HG02852 (cell line): ENCODE data around the gene CCDC85C.

Experiments used
- ATAC-seq: cut with Tn5 transposase; IDR thresholded peaks from one replicate; pipeline ENCODE4 v1.9.1; 2021; ENCODE audit warnings: mild to moderate bottlenecking, moderate library complexity; ENCODE audit not compliant: unreplicated experiment

Gene CCDC85C

DNA sequence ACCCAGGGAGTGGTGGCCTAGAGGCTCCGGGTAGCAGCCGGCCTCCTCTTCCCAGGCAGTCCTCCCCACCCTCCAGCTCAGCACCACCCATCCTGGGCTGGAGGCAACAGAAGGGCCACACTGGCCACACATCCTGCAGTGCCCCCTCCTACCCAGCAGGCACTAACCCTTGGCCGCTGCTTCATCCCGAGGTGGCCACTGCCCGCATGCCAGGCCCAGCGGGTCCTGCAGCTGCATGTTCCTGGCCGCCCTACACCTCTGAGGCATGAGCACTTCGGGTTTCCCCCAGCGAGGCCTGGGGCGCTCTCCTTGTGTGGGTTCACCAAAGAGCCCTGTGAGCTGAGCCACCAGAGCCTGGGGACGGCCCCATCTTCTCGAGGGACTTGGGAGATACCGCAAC is 61.4 kb downstream of the CCDC85C start:
- no peak for ATAC-seq

GRCh38 chr14:99541677-99542470 is 62.1 kb downstream of the CCDC85C start:
- no peak for ATAC-seq

- no peak for ATAC-seq
Measured at GRCh38 chr14:99541211-99541610, 62.8 kb downstream of the CCDC85C start.

DNA sequence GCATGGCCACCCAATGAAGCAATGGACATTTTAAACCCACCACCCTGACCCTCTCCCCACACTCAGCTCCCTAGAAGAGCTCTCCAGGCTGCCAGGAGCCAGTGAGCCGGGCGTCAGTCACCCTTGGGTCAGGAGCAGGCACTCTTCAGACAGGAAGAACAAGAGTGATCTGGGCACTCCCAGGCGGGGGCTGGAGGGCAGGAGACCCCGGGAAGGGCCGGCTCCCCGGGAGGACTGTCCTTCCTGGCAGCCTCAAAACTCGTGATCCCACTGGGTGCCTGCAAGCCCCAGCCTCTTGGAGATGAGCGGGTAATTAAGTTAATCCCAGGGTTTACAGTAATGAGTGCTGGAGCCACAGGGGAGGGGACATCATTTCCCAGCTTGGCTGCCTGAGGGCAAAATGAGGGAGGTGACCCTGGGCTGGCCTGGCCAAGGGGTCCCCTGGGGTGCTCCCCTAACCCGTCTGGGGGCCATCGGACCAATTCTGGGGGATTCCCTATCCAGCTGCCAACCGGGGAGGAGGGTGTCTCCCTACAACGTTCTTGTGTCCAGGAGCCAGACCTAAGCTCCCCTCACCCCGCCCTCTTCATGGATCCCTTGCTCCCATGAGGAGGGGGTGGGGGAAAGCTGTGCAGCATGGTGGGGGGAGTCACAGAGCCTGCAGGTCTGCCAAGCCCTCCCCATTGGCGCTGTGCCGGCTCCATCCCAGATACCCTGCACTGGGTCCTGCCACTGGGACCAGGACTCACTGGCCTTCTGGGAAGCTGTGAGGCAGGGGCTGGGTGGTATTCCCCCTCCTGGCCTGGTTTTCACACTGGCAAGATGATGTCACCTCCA is 63.6 kb downstream of the CCDC85C start:
- ATAC-seq, result no peak

DNA sequence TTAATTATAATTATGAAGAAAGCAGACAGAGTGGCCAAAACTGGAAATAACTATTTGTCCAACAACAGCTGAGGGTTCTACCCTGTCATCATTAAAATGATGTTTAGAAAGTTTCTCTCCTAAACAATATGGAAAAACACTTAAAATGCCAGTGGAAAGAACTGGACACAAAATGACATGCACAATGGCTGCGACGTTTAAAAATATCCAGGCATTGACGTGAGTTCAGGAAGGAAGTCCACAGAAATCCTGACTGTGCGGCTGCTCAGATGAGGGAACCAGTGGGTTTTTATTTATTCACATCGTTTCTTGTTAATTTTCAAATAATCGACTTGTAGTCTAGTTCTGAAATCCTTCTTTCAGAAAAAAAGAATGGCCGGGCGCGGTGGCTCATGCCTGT is 64.5 kb downstream of the CCDC85C start:
- no peak for ATAC-seq

- ATAC-seq, result no peak
Measured at GRCh38 chr14:99538733-99539132, 65.3 kb downstream of the CCDC85C start.

DNA sequence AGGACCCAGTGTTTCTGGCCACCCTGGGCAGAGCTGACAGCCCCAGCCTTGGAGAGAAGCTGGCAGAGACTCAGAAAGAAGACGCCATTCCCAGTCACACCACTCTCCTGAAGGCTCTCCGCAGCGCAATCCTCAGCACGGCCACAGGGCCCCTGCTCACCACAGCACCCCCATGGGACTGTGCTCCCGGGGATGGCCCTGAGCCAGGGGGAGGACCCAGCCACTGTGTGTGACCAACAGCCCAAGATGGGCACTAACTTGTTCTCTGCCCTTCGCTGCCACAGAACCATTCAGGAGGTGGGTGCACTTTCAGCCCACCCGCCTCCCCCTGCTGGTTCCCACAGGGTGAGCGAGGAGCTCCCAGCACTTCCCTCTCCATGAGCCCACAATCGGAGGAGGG is 65.7 kb downstream of the CCDC85C start:
- ATAC-seq, result no peak

DNA sequence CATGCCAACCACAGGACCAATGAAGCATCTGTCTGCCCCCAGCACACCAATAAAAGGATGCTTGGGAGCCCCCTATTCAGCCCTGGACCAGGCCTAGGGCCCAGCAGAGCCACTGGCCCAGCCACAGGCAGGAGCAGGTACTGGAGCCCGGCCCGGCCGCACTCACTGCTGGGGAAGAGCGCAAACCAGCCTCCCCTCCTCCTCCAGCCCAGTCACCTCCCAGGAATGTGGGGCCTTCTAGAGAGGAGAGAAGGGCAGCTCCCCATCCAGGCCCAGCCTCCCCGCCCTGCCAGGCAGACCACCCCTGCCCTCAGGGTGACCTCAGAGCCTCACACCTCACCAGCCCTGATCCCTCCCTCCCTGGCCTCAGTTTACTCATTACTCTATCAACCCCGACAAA is 66.6 kb downstream of the CCDC85C start:
- no peak for ATAC-seq

DNA sequence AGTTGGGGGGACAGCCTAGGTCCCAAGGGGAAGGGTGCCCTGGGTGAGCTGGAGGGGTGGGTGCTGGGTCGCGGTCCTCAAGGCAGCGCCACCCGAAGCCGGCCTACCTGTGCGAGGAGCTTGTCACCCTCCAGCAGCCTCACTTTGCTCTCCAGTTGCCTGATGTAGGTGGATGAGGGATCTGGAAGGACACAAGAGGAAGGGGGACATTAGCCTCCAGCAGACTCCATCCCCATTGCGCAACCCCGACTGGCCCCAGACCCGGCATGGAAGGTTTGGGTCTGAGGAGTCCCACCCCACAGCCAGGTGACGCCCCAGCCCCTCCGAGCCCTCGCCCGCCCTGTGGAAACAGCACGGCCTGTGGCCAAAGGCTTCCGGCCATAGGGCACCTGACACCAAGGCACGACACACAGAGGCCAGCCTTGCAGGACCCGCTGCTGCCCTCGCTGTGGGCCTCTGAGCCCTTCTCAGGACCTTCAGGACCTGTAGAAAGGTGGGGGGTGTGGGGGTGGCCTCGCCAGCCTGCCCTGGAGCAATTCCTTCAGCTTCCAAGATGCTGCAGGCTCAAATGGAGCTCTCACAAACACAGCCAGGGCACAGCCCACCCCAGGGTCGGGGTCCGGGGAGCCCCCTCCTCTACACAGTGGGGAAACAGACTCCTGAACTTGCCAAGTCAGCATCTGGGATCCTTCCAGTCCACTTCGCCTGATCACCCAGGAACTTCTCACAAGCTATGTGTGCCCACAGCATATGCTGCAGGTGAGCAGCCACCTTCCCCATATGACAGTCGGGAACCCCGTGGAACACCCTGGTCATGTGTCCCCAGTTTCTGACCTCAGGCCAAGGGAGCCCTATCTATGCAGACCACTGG is 67.9 kb downstream of the CCDC85C start:
- ATAC-seq, result no peak

DNA sequence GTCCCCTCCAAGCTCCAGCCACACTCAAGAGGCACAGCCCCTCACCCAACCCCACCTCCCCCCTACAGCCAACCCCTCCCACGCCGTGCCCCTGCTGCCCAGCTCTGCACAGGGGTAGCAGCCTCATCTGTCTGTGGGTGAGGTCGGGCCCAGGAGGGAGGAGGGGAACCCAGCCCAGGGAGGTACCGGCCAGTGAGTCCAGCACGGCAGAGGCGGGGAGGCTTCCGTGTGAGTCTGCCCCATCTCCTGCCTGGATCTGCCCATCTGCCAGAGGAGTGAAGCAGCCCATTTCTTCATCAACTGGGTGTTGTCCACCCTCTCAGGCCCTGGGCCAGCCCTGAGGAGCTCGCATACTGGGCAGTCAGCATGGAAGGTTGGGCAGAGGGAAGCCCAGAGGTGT is 68.6 kb downstream of the CCDC85C start:
- ATAC-seq, result no peak

GRCh38 chr14:99534863-99535262 is 69.1 kb downstream of the CCDC85C start:
- ATAC-seq, result no peak

GRCh38 chr14:99534333-99534732 is 69.7 kb downstream of the CCDC85C start:
- no peak for ATAC-seq

DNA sequence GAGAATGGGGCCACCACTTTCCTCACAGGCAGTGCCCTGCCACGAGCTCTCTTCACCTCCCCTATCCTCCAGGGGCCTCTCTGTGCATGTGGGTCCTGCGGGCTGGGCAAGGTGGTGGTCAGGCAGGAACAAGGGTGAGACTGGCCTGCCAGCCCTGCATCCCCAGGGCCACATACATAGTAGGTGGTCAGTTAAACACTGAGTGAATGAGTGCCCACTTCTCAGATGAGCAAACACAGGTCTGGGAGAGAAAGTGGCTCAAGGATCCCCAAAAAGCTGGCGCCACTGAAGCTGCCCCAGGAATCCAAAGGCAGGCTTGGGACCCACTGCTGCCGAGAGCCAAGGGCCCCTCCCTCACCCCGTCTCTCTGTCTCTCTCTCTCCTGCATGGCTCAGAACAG is 71.7 kb downstream of the CCDC85C start:
- no peak for ATAC-seq

GRCh38 chr14:99531251-99532096 is 72.5 kb downstream of the CCDC85C start:
- no peak for ATAC-seq

DNA sequence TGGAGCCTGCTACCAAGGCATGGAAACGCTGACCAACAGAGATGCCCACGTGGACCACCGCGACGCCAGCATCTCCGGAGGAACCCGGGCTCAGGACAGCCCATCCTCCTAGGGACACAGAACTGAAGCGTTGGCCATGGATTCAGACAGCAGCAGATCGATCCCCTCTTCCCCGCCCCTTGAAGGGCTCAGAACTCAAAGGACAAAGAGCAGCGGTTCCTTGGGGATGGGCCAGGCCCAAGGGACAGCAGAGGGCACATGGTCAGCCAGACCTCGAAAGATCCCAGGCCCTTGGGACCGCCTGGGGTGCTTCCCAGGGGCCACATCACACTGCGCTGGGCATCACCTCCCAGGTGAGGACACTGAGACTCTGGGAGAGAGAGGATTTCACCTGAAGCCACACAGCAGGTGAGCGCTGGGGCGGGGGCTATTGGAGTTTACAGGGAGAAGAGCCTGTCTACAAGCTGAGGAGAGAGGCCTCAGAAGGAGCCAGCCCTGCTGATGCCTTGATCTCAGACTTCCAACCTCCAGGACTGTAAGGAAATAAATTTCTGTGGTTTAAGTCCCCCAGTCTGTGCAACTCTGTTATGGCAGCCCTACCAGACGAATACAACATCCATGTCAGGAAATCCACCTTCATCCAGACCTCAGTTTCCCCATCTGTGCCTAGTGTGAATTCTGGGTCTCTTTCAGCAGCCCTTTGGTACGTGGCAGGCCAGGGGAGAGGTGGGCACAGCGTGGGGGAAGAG is 73.4 kb downstream of the CCDC85C start:
- ATAC-seq, result no peak

DNA sequence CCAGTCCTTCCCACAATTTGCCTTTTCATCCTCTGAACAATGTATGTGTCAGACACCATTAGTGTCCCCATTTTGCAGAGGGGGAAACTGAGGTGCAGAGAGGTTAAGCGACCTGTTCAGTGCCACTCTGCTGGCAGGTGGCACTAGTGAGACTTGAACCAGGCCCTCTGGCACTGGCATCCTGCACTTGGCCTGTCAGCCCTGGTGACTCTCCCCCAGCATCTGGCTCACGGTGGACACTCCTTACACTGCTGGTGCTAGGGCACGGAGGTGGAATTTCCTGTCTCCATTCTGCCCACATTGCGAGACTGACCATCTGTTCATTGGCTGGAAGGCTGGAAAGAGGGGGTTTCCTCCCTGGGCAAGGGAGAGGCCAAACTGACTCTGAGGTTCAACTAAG is 74.1 kb downstream of the CCDC85C start:
- no peak for ATAC-seq

- ATAC-seq, result no peak
Measured at GRCh38 chr14:99527427-99528076, 76.5 kb downstream of the CCDC85C start.

DNA sequence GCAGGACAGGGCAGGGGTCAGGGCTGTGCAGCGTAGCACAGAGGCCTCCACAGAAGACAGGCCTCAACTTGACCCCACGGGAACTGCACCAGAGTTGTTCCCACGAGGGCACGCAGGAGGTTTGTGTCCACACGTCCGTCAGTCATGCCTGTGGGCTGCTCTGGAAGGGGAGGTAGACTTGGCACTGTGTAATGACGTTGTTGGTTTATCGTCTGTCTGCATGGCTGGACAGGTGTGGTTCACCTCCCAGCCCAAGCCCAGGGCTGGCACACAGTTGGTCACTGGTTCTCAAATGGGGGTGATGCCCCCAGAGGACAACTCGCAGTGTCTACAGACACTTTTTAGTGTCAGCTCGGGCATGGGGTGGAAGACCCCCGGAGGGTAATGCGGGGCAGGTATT is 77.0 kb downstream of the CCDC85C start:
- no peak for ATAC-seq

DNA sequence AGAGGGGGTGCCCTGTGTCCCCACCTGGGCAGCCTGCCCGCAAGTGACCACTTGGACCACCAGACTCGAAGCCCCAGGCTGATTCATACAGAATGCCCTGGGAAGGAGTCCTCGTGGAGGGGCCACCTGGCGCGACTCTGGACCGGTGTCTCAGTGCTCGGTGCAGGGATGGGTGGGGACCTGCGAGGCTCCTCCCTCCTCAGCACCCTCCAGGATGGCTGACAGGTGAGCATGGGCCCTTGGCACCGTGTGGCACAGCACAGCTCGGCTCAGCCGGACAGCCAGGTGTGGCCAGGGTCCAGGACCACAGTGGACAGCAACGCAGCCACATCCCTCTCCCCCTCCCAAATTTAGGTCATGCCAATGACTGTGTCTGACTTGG is 78.3 kb downstream of the CCDC85C start:
- ATAC-seq, result no peak
